H4 (cell line): ENCODE data around the gene SMIM1. TPM values are rescaled to one million over a fixed set of nuclear protein-coding genes. Genes with fewer than 3 reads are reported as not detected.

ENCODE experiments used
- DNase-seq: peaks from one replicate; pipeline ENCODE4 v3.0.0-alpha.2; 2015; ENCODE audit warnings: low spot score
- total RNA-seq: library from RNA; depleted of rRNA; stranded (reverse); fragments of >200 nt; shearing (Covaris generic); gene quantifications from 2 replicates; pipeline ENCODE4 v1.2.3, GENCODE V29; 2014; rRNA removed

SMIM1 gene
- total RNA-seq = not detected in 2 replicates

- DNase-seq = no peak
These were observed at the start of gene SMIM1 for GRCh38 chr1:3772715-3773571. SMIM1 (plus strand) TSS chr1:3772749; CDS start chr1:3775374, 2,625 bp downstream.

- DNase-seq = no peak
These were observed 49.7 kb upstream of the SMIM1 start for GRCh38 chr1:3722846-3723245.

- DNase-seq = peak; percentile 49
These were observed 48.0 kb upstream of the SMIM1 start for GRCh38 chr1:3724416-3725030.

- no peak for DNase-seq
These were observed 47.2 kb upstream of the SMIM1 start for GRCh38 chr1:3725366-3725765.

GRCh38 chr1:3727042-3727824, 45.3 kb upstream of the SMIM1 start:
- DNase-seq = no peak

GRCh38 chr1:3727825-3728776, 44.4 kb upstream of the SMIM1 start:
- no peak for DNase-seq

- DNase-seq = no peak
These were observed 42.7 kb upstream of the SMIM1 start for GRCh38 chr1:3729594-3730542.

- no peak for DNase-seq
These were observed 41.9 kb upstream of the SMIM1 start for GRCh38 chr1:3730543-3731247.

- no peak for DNase-seq
These were observed 40.7 kb upstream of the SMIM1 start for GRCh38 chr1:3731583-3732433.

- no peak for DNase-seq
These were observed 40.0 kb upstream of the SMIM1 start for GRCh38 chr1:3732434-3733093.

GRCh38 chr1:3733094-3733882, 39.3 kb upstream of the SMIM1 start:
- DNase-seq = no peak

GRCh38 chr1:3733883-3734589, 38.5 kb upstream of the SMIM1 start:
- DNase-seq = no peak

GRCh38 chr1:3734602-3735001, 37.9 kb upstream of the SMIM1 start:
- no peak for DNase-seq

GRCh38 chr1:3735027-3735681, 37.4 kb upstream of the SMIM1 start:
- DNase-seq = no peak

- no peak for DNase-seq
These were observed 36.9 kb upstream of the SMIM1 start for GRCh38 chr1:3735688-3736087.

GRCh38 chr1:3736131-3736561, 36.4 kb upstream of the SMIM1 start:
- no peak for DNase-seq
